ENCODE results near the gene HTT. TPM values are rescaled to one million over a fixed set of nuclear protein-coding genes. Genes with fewer than 3 reads are reported as not detected.

The HTT gene
- total and polyA plus RNA-seq, 9 donors: 13.3 to 63.2 (median 38.6) TPM

DNA sequence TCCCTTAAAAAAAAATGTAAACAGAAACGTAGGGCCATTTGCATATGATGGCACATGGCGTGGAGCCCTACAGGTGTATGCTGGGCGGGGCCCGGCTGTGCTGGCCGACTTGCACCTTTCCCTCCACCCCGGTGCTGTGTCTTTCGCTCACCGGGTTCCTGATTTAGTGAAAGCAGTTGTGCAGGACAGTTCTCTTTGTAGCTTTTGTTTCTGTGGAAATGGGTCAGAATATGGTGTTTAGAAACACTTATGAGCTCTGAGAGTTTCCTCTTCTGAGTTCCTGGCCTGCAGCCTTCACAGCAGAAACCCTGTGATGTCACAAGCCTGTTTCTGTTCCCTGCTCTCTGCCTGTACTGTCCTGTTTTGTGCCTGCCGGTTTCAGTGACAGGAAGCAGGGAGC, 152.0 kb downstream of the HTT start:
- DNase-seq: peak in 2 of 5 donors; percentile 7 to 14
- Histone ChIP-seq H3K9me3 (no peaks in the 10 kb centered on the region), H3K27me3 (no peaks in the 10 kb centered on the region), H3K4me3 (no peak overlapping the region), H3K4me1 (ENCODE audit: insufficient read depth) (no peaks in the 10 kb centered on the region), H3K36me3 (no peaks in the 10 kb centered on the region), H3K27ac (no peak overlapping the region)
- intact Hi-C loops (cut with DNase I): no loop called here
- 79 to 81% (median 80%) methylated on average over 9 of the region's 9 CpGs for WGBS, 3 donors
- TF ChIP-seq, protein P1, sequence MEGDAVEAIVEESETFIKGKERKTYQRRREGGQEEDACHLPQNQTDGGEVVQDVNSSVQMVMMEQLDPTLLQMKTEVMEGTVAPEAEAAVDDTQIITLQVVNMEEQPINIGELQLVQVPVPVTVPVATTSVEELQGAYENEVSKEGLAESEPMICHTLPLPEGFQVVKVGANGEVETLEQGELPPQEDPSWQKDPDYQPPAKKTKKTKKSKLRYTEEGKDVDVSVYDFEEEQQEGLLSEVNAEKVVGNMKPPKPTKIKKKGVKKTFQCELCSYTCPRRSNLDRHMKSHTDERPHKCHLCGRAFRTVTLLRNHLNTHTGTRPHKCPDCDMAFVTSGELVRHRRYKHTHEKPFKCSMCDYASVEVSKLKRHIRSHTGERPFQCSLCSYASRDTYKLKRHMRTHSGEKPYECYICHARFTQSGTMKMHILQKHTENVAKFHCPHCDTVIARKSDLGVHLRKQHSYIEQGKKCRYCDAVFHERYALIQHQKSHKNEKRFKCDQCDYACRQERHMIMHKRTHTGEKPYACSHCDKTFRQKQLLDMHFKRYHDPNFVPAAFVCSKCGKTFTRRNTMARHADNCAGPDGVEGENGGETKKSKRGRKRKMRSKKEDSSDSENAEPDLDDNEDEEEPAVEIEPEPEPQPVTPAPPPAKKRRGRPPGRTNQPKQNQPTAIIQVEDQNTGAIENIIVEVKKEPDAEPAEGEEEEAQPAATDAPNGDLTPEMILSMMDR (IDR thresholded peaks at IDR 0.05): no peak
- no peak for TF ChIP-seq EP300 (IDR thresholded peaks at IDR 0.05)
- TF ChIP-seq POLR2A (IDR thresholded peaks at IDR 0.05): no peak

DNA sequence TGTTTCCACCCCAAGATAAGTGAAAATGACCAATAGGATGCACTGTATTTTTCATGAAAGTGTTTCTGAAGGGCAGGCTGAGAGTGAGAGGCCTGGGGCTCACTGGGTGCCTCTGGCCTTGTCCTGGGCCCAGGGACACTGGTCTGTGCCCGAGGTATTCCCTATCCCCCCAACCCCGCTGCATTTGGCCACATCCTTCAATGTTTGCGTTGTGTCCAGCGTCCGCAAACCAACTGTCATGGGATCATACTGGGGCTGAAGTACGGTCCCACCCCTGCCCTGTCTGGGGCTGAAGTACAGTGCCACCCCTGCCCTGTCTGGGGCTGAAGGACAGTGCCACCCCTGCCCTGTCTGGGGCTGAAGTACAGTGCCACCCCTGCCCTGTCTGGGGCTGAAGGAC, 152.5 kb downstream of the HTT start:
- 86 to 88% (median 86%) methylated on average over 6 of the region's 6 CpGs for WGBS, 3 donors
- H3K36me3 ChIP-seq: no peaks in the 10 kb centered on the region
- no peak overlapping the region for H3K4me3 ChIP-seq
- TF ChIP-seq EP300 (IDR thresholded peaks at IDR 0.05) (no peak), POLR2A (IDR thresholded peaks at IDR 0.05) (no peak)
- TF ChIP-seq, protein P1 (IDR thresholded peaks at IDR 0.05): no peak
- no peaks in the 10 kb centered on the region for H3K4me1 ChIP-seq (ENCODE audit: insufficient read depth)
- DNase-seq: peak in 2 of 5 donors; percentile 8 to 17
- intact Hi-C loops (cut with DNase I): no loop called here
- H3K27me3 ChIP-seq: no peaks in the 10 kb centered on the region
- no peak overlapping the region for H3K27ac ChIP-seq
- H3K9me3 ChIP-seq: no peaks in the 10 kb centered on the region

DNA sequence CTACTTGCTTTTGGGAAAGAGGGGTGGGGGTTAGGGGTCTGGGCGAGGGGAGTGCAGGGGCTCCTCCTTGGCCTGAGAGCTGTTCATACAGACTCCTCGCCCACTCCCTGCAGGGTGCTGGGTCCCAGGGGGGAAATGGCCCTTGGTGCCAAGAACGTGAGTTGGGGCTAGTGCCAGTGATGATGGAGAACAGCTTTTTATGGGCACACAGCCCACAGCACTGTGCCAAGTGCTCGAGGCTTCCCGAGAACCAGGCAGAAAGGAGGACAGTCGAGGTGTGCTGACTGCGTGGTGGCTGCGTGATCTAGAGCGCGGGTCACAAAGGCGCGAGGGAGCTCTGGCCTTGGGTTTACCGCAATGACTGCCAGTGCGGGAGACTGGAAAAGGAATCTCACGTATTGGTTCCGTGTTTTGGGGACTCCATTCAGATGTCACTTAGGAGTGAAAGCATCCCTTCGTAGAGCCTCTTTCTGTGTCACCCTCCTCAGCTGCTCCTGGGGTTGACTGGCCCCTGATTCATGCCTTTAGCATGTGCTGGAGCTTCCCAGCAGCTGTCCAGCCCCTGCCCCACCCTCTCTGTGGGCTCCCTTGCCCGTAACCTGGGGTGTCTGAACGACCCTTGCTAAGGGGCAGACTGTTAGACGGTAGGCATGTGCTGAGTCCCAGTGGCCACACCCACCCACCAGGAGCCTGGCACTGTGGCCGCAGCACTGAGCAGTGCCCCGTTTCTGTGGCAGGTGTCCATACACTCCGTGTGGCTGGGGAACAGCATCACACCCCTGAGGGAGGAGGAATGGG, 153.6 kb downstream of the HTT start:
- no peak overlapping the region for H3K4me3 ChIP-seq
- no peak overlapping the region for H3K27ac ChIP-seq
- no peaks in the 10 kb centered on the region for H3K4me1 ChIP-seq (ENCODE audit: insufficient read depth)
- H3K27me3 ChIP-seq: no peaks in the 10 kb centered on the region
- intact Hi-C loops (cut with DNase I): no loop called here
- H3K36me3 ChIP-seq: no peaks in the 10 kb centered on the region
- TF ChIP-seq POLR2A (IDR thresholded peaks at IDR 0.05): no peak
- TF ChIP-seq, protein P1 (IDR thresholded peaks at IDR 0.05): no peak
- TF ChIP-seq EP300 (IDR thresholded peaks at IDR 0.05): no peak
- H3K9me3 ChIP-seq: no peaks in the 10 kb centered on the region
- WGBS, 3 donors: 85 to 87% (median 86%) methylated on average over 23 of the region's 23 CpGs
- DNase-seq: peak in 2 of 5 donors; percentile 22 to 35

DNA sequence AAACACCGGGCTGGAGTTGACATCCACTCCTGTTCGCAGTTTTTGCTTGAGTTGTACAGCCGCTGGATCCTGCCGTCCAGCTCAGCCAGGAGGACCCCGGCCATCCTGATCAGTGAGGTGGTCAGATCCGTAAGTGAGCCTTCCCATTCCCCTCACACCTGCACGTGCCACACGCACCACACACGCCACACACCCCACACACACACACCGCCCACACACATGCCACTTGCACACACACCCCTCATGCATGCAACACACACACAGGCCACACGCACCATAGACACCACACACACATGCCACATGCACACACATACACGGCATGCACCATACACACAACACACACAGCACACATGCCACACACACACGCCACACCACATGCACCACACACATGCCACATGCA, 154.4 kb downstream of the HTT start:
- no peaks in the 10 kb centered on the region for H3K9me3 ChIP-seq
- H3K27ac ChIP-seq: no peak overlapping the region
- no peak overlapping the region for H3K4me3 ChIP-seq
- DNase-seq: peak in 2 of 5 donors; percentile 6 to 14
- TF ChIP-seq POLR2A (IDR thresholded peaks at IDR 0.05): no peak
- H3K36me3 ChIP-seq: no peaks in the 10 kb centered on the region
- no peaks in the 10 kb centered on the region for H3K4me1 ChIP-seq (ENCODE audit: insufficient read depth)
- WGBS, 3 donors: 94 to 96% (median 95%) methylated on average over 13 of the region's 13 CpGs
- intact Hi-C loops (cut with DNase I): no loop called here
- no peaks in the 10 kb centered on the region for H3K27me3 ChIP-seq

DNA sequence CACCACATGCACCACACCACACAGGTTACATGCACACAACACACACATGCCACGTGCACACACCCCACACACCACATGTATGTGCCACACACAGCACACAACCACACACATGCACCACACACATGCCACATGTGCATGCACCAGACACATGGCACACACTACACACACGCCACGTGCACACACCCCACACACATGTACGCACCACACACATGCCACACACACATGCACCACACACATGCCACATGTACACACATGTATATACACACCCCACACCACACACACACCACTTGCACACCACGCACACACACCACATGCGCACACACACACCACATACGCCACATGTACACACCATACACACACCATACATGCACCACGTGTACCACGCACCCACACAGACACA, 154.8 kb downstream of the HTT start:
- TF ChIP-seq, protein P1 (IDR thresholded peaks at IDR 0.05): no peak
- TF ChIP-seq POLR2A (IDR thresholded peaks at IDR 0.05) (no peak), EP300 (IDR thresholded peaks at IDR 0.05) (no peak)
- H3K27ac ChIP-seq: no peak overlapping the region
- intact Hi-C loops (cut with DNase I): no loop called here
- H3K36me3 ChIP-seq: no peaks in the 10 kb centered on the region
- no peak overlapping the region for H3K4me3 ChIP-seq
- no peaks in the 10 kb centered on the region for H3K9me3 ChIP-seq
- WGBS, 3 donors: 96 to 97% (median 96%) methylated on average over 9 of the region's 9 CpGs
- peak in 2 of 5 donors; percentile 9 to 21 for DNase-seq
- H3K4me1 ChIP-seq (ENCODE audit: insufficient read depth): no peaks in the 10 kb centered on the region
- H3K27me3 ChIP-seq: no peaks in the 10 kb centered on the region
